H9 (cell line): ENCODE results near the gene ING1. TPM values are rescaled to one million over a fixed set of nuclear protein-coding genes. Genes with fewer than 3 reads are reported as not detected.
A peak's percentile ranks its signal among the peaks of the same experiment; 100 is the strongest.

ENCODE experiments used
- DNase-seq: peaks from one replicate; pipeline ENCODE4 v3.0.0-alpha.2; 2017
- H2AFZ ChIP-seq: one replicate; pipeline ENCODE4 v1.6.1; 2013; ENCODE audit warnings: mild to moderate bottlenecking, low read length, control low read depth, moderate library complexity
- H2AK5ac ChIP-seq: 2 replicates; pipeline ENCODE4 v1.6.1; 2013; ENCODE audit warnings: low read length, control low read depth, mixed read lengths; ENCODE audit not compliant: insufficient read length
- H2BK120ac ChIP-seq: one replicate; pipeline ENCODE4 v1.6.1; 2013; ENCODE audit warnings: low read depth, mild to moderate bottlenecking, low read length, control low read depth, inconsistent platforms; ENCODE audit not compliant: poor library complexity, severe bottlenecking
- H2BK12ac ChIP-seq: 2 replicates; pipeline ENCODE4 v1.6.1; 2013; ENCODE audit warnings: low read length, control low read depth, mixed read lengths, low read depth; ENCODE audit not compliant: insufficient read length
- H2BK15ac ChIP-seq: 2 replicates; pipeline ENCODE4 v1.6.1; 2013; ENCODE audit warnings: low read depth, low read length, control low read depth
- H2BK20ac ChIP-seq: one replicate; pipeline ENCODE4 v1.6.1; 2013; ENCODE audit warnings: low read depth, mild to moderate bottlenecking, low read length, control low read depth, inconsistent platforms; ENCODE audit not compliant: poor library complexity, severe bottlenecking
- H2BK5ac ChIP-seq: 2 replicates; pipeline ENCODE4 v1.6.1; 2013; ENCODE audit warnings: low read length, control low read depth, mixed read lengths; ENCODE audit not compliant: insufficient read length
- H3K14ac ChIP-seq: 2 replicates; pipeline ENCODE4 v1.6.1; 2013; ENCODE audit warnings: low read length, control low read depth; ENCODE audit not compliant: insufficient read depth
- H3K18ac ChIP-seq: 2 replicates; pipeline ENCODE4 v1.6.1; 2013; ENCODE audit warnings: low read depth, mild to moderate bottlenecking, mixed read lengths, low read length, control low read depth; ENCODE audit not compliant: insufficient read length
- H3K23ac ChIP-seq: 2 replicates; pipeline ENCODE4 v1.6.1; 2013; ENCODE audit warnings: low read length, control low read depth, mixed read lengths, low read depth; ENCODE audit not compliant: insufficient read length
- H3K23me2 ChIP-seq: 2 replicates; pipeline ENCODE4 v1.6.1; 2013; ENCODE audit warnings: low read depth, mild to moderate bottlenecking, mixed read lengths, low read length, control low read depth; ENCODE audit not compliant: insufficient read length, poor library complexity, severe bottlenecking
- H3K27ac ChIP-seq: 2 replicates; pipeline ENCODE4 v1.5.1; 2013; ENCODE audit warnings: low read length, control low read depth, mixed read lengths, low read depth; ENCODE audit not compliant: insufficient read length
- H3K27me3 ChIP-seq: 2 replicates; pipeline ENCODE4 v1.6.1; 2013; ENCODE audit warnings: low read length, control low read depth, inconsistent platforms; ENCODE audit not compliant: insufficient read depth
- H3K4ac ChIP-seq: 2 replicates; pipeline ENCODE4 v1.6.1; 2013; ENCODE audit warnings: low read depth, mild to moderate bottlenecking, control low read depth, inconsistent platforms, low read length, moderate library complexity
- H3K4me1 ChIP-seq: 2 replicates; pipeline ENCODE4 v1.6.1; 2013; ENCODE audit warnings: low read length, control low read depth, inconsistent platforms; ENCODE audit not compliant: insufficient read depth
- H3K4me2 ChIP-seq: 2 replicates; pipeline ENCODE4 v1.6.1; 2013; ENCODE audit warnings: low read length, control low read depth, mixed read lengths; ENCODE audit not compliant: insufficient read length, insufficient read depth
- H3K56ac ChIP-seq: 2 replicates; pipeline ENCODE4 v1.6.1; 2013; ENCODE audit warnings: low read depth, mild to moderate bottlenecking, mixed read lengths, low read length, control low read depth; ENCODE audit not compliant: insufficient read length
- H3K79me1 ChIP-seq: 2 replicates; pipeline ENCODE4 v1.6.1; 2013; ENCODE audit warnings: low read depth, mild to moderate bottlenecking, moderate library complexity, low read length, control low read depth, inconsistent platforms; ENCODE audit not compliant: insufficient read depth, poor library complexity, severe bottlenecking
- H3K79me2 ChIP-seq: 2 replicates; pipeline ENCODE4 v1.6.1; 2013; ENCODE audit warnings: low read length, control low read depth, inconsistent platforms; ENCODE audit not compliant: insufficient read depth
- H3K9ac ChIP-seq: 2 replicates; pipeline ENCODE4 v1.6.1; 2013; ENCODE audit warnings: low read length, control low read depth, mixed read lengths; ENCODE audit not compliant: insufficient read length; ENCODE audit errors: extremely low read depth
- H3K9me3 ChIP-seq: one replicate; pipeline ENCODE4 v1.6.1; 2013; ENCODE audit warnings: low read depth, low read length, inconsistent platforms; ENCODE audit not compliant: control insufficient read depth
- H3T11ph ChIP-seq: one replicate; pipeline ENCODE4 v1.6.1; 2013; ENCODE audit warnings: mild to moderate bottlenecking, low read length, control low read depth, inconsistent platforms
- H4K20me1 ChIP-seq: one replicate; pipeline ENCODE4 v1.6.1; 2013; ENCODE audit not compliant: control insufficient read depth, insufficient read length, insufficient read depth
- H4K5ac ChIP-seq: 2 replicates; pipeline ENCODE4 v1.6.1; 2013; ENCODE audit warnings: low read depth, mild to moderate bottlenecking, mixed read lengths, low read length, control low read depth; ENCODE audit not compliant: insufficient read length
- H4K8ac ChIP-seq: replicated peaks from 2 replicates; pipeline ENCODE4 v1.6.1; 2013; ENCODE audit warnings: low read length, control low read depth, mixed read lengths, low read depth; ENCODE audit not compliant: insufficient read length
- H4K91ac ChIP-seq: 2 replicates; pipeline ENCODE4 v1.6.1; 2013; ENCODE audit warnings: low read depth, mild to moderate bottlenecking, moderate library complexity, mixed read lengths, low read length, control low read depth; ENCODE audit not compliant: insufficient read length
- H3K27ac Mint-ChIP-seq, 3 experiments: 2 replicates in 2 of 3; 3 replicates in 1 of 3; pipeline ENCODE4 v1.8.0; 2020 to 2021; ENCODE audit warnings: mixed read lengths in 3 of 3, mild to moderate bottlenecking in 1 of 3, moderate library complexity in 1 of 3
- H3K27me3 Mint-ChIP-seq: 2 replicates; pipeline ENCODE4 v1.8.0; 2021; ENCODE audit warnings: low read depth, mild to moderate bottlenecking, moderate library complexity, mixed read lengths
- H3K36me3 Mint-ChIP-seq, 3 experiments: 2 replicates in 2 of 3; 3 replicates in 1 of 3; pipeline ENCODE4 v1.8.0; 2020 to 2021; ENCODE audit warnings: low read depth in 3 of 3, mixed read lengths in 3 of 3; ENCODE audit not compliant: insufficient read depth in 1 of 3
- H3K4me1 Mint-ChIP-seq, 2 experiments: 2 replicates each; pipeline ENCODE4 v1.8.0; 2020; ENCODE audit warnings: mixed read lengths in 2 of 2
- H3K4me3 Mint-ChIP-seq, 2 experiments: 2 replicates in 1 of 2; 3 replicates in 1 of 2; pipeline ENCODE4 v1.8.0; 2020 to 2021; ENCODE audit warnings: mild to moderate bottlenecking in 2 of 2, mixed read lengths in 2 of 2, moderate library complexity in 1 of 2
- H3K9me3 Mint-ChIP-seq, 2 experiments: 2 replicates in 1 of 2; 3 replicates in 1 of 2; pipeline ENCODE4 v1.8.0; 2020; ENCODE audit warnings: mild to moderate bottlenecking in 2 of 2, mixed read lengths in 2 of 2, moderate library complexity in 1 of 2
- CTCF ChIP-seq: fragments of 200-600 bp; sonication (generic); conservative IDR thresholded peaks from 3 replicates; pipeline ENCODE4 v1.8.0; 2021; ENCODE audit warnings: antibody characterized with exemption, mild to moderate bottlenecking
- WGBS: extraction: QIAGEN DNeasy Blood & Tissue Kit; methylation state at CpG from one replicate; pipeline ENCODE4 v1.1.7; 2013; ENCODE audit warnings: missing lambda C conversion rate, low lambda C conversion rate, mixed read lengths; ENCODE audit not compliant: insufficient read length; ENCODE audit errors: extremely low coverage; 5-methylcytosine and 5-hydroxymethylcytosine counted together
- total RNA-seq: library from RNA; stranded (reverse); gene quantifications from 2 replicates; pipeline ENCODE4 v1.2.1, GENCODE V29; 2021

Gene ING1
- total RNA-seq, 1 experiment from 2014 or later = 17.3 TPM

- no peak overlapping the region for H4K5ac ChIP-seq
- no peak overlapping the region for H2BK12ac ChIP-seq
- peak overlapping the region; percentile 68 for H3K4me2 ChIP-seq
- H3T11ph ChIP-seq = no peak overlapping the region
- DNase-seq = peak; percentile 42
- H3K4ac ChIP-seq = no peak overlapping the region
- no peaks in the 10 kb centered on the region for H3K27me3 ChIP-seq
- no peak overlapping the region for H2BK20ac ChIP-seq
- H3K36me3 Mint-ChIP-seq = peaks cover 2 to 5% (median 3%) of the 10 kb centered on the region in 3 experiments; a peak in 6 of 7 replicates
- H3K23me2 ChIP-seq = peaks cover 4% of the 10 kb centered on the region
- H2BK15ac ChIP-seq = no peak overlapping the region
- no peak overlapping the region for H3K56ac ChIP-seq
- H3K27me3 Mint-ChIP-seq = no peaks in the 10 kb centered on the region; the same call in 1 of the 2 replicates
- no peaks in the 10 kb centered on the region for H4K20me1 ChIP-seq
- H3K9ac ChIP-seq = peak overlapping the region; percentile 83
- 0 out of 3 replicates have a peak, but pooled peaks have one; percentile 13 for TF ChIP-seq CTCF
- H2BK5ac ChIP-seq = no peak overlapping the region
- peak overlapping the region; percentile 43 for H3K18ac ChIP-seq
- peaks cover 22 to 24% of the 10 kb centered on the region in 2 experiments for H3K4me1 Mint-ChIP-seq
- H2BK120ac ChIP-seq = no peak overlapping the region
- no peak overlapping the region for H2AK5ac ChIP-seq
- peak overlapping the region; percentile 27 to 76 (median 70); a peak in 1 of 7 replicates for H3K27ac Mint-ChIP-seq
- no peaks in the 10 kb centered on the region for H3K9me3 ChIP-seq
- no peaks in the 10 kb centered on the region for H3K79me1 ChIP-seq
- peak overlapping the region; percentile 72; the same call in 1 of the 2 replicates for H3K14ac ChIP-seq
- H2AFZ ChIP-seq = no peak overlapping the region
- H4K8ac ChIP-seq = no peak overlapping the region
- no CpG with 5 or more reads among the region's 86 CpGs for WGBS
- no peak overlapping the region for H4K91ac ChIP-seq
- peaks cover 0 to 2% of the 10 kb centered on the region in 2 experiments; a peak in 2 of 5 replicates for H3K9me3 Mint-ChIP-seq
- H3K4me1 ChIP-seq = no peaks in the 10 kb centered on the region
- no peak overlapping the region for H3K27ac ChIP-seq
- peaks cover 30% of the 10 kb centered on the region; the same call in 1 of the 2 replicates for H3K79me2 ChIP-seq
- no peak overlapping the region for H3K23ac ChIP-seq
- peak overlapping the region; percentile 94 to 97 for H3K4me3 Mint-ChIP-seq
These were observed 689 bp downstream of the ING1 start for GRCh38 chr13:110713981-110714796.
